ENCODE results near the gene IMMP1L. TPM values are rescaled to one million over a fixed set of nuclear protein-coding genes. Genes with fewer than 3 reads are reported as not detected.

The IMMP1L gene
- total RNA-seq, 1 experiment from 2014 or later: 38.5 TPM

DNA sequence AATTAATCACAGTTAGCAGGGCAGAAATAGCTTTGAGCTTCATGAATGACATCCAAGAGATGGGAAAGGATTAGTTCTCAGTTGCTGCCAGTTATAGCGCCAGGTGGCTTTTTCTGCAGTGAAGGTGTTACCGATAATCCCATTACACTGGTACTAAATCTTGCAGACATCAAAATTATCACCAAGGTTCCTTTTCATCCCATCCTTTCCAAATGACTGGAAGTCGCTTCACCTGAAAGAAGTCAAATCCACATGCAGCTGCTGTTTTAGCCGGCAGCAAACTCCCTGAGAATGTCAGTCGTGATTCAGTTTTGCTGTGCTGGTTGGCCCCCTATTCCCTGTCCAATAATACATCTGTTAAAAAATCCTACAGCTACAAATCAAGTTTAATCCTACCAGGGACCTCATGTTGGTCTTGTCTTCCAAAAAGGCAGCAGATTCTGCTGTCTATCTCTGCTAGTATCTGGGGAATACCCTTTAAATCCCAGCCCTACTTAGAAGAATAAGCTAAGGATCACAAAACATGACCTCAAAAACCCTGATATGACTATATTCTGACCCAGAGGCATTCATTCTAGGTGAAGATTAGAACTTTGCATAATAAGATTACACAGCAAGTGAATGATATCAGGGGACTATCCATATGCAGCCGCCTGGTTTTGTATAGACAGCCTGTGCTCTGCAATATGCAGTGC lies 31.7 kb downstream of the IMMP1L start (continued):
- TF ChIP-seq, protein P1, sequence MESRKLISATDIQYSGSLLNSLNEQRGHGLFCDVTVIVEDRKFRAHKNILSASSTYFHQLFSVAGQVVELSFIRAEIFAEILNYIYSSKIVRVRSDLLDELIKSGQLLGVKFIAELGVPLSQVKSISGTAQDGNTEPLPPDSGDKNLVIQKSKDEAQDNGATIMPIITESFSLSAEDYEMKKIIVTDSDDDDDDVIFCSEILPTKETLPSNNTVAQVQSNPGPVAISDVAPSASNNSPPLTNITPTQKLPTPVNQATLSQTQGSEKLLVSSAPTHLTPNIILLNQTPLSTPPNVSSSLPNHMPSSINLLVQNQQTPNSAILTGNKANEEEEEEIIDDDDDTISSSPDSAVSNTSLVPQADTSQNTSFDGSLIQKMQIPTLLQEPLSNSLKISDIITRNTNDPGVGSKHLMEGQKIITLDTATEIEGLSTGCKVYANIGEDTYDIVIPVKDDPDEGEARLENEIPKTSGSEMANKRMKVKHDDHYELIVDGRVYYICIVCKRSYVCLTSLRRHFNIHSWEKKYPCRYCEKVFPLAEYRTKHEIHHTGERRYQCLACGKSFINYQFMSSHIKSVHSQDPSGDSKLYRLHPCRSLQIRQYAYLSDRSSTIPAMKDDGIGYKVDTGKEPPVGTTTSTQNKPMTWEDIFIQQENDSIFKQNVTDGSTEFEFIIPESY (IDR thresholded peaks at IDR 0.05; ENCODE audit: extremely low read depth, insufficient replicate concordance, low read length): no peak
- TF ChIP-seq FOSL1 (IDR thresholded peaks at IDR 0.05; ENCODE audit: low read depth) (no peak), CEBPB (IDR thresholded peaks at IDR 0.05; ENCODE audit: low read depth) (no peak), EZH2 (IDR thresholded peaks at IDR 0.05) (no peak)

DNA sequence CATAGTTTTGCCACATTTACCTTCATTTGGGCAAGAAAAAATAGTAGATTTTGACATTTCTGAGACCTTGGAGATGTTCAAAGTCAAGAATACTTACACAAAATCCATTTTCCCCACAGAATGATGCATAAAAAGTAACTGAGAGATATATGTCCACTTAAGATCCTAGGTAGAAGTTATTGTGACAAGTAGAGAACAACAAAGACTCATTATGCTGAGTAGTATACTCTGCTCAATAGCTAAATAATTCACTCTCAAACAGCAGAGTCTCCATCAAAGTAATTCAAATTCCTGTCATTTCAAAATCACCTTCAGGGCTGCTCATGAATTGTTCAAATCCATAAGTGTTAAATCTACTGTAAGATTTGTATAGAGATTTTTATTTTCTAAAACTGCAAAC lies 35.3 kb downstream of the IMMP1L start:
- Histone ChIP-seq H3K9me3 (ENCODE audit: control insufficient read depth in 1 of 2, insufficient read depth in 1 of 2, low read depth in 1 of 2, low read length in 2 of 2) (no peaks in the 10 kb centered on the region), H2AFZ (ENCODE audit: low read depth, low read length, poor library complexity, severe bottlenecking) (no peak overlapping the region), H3K79me2 (ENCODE audit: insufficient read depth, low read length) (peaks cover 59% of the 10 kb centered on the region), H3K27ac (ENCODE audit: low read depth, low read length) (no peak overlapping the region), H3K36me3 (ENCODE audit: control insufficient read depth in 1 of 2, insufficient read depth in 2 of 2, low read length in 2 of 2) (0 out of 4 replicates have a peak, but pooled peaks cover 0 to 4% of the 10 kb centered on the region in 2 experiments), H3K4me3 (replicated peaks in 1 of 2; ENCODE audit: low read depth in 1 of 2, low read length in 2 of 2) (no peak overlapping the region), H3K4me1 (ENCODE audit: control insufficient read depth in 1 of 2, insufficient read depth in 2 of 2, low read length in 2 of 2) (no peaks in the 10 kb centered on the region), H3K9ac (ENCODE audit: low read length) (no peak overlapping the region), H3K27me3 (ENCODE audit: insufficient read depth, low read length) (no peaks in the 10 kb centered on the region), H4K20me1 (ENCODE audit: insufficient read depth) (peaks cover 12% of the 10 kb centered on the region; the same call in 1 of the 2 replicates), H3K4me2 (ENCODE audit: low read length) (no peak overlapping the region), H3K9me2 (ENCODE audit: insufficient read depth) (no peaks in the 10 kb centered on the region)
- ChIA-PET RAD21 (ENCODE audit: low non-redundant PET in 1 of 2, low total read pairs in 2 of 2, uncharacterized antibody in 2 of 2, unreplicated experiment in 2 of 2) (no interaction called here), POLR2A (no interaction called here), CTCF (no interaction called here)
- ATAC-seq (no peak), DNase-seq (ENCODE audit: low read depth, low spot score) (no peak)
- no TSS peak for BruUV-seq (replicated peaks)
- intact Hi-C loops (cut with micrococcal nuclease): loop anchor here (10.0 kb wide), 1 partner anchor 59 kb away; no protein-coding TSS in a partner anchor
- TF ChIP-seq, protein P2, sequence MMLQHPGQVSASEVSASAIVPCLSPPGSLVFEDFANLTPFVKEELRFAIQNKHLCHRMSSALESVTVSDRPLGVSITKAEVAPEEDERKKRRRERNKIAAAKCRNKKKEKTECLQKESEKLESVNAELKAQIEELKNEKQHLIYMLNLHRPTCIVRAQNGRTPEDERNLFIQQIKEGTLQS (IDR thresholded peaks at IDR 0.05): no peak
- TF ChIP-seq ZNF274 (IDR thresholded peaks at IDR 0.05; ENCODE audit: low read depth, low read length): no peak
- TF ChIP-seq FOSL1 (IDR thresholded peaks at IDR 0.05; ENCODE audit: low read depth): no peak
- no peak for TF ChIP-seq ZFX (IDR thresholded peaks at IDR 0.05)
- TF ChIP-seq, protein P3, sequence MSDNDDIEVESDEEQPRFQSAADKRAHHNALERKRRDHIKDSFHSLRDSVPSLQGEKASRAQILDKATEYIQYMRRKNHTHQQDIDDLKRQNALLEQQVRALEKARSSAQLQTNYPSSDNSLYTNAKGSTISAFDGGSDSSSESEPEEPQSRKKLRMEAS (IDR thresholded peaks at IDR 0.05): no peak
- TF ChIP-seq CEBPB (IDR thresholded peaks at IDR 0.05; ENCODE audit: low read depth): no peak
- TF ChIP-seq CBX3 (IDR thresholded peaks at IDR 0.05; ENCODE audit: low read depth): no peak
- TF ChIP-seq SRF (IDR thresholded peaks at IDR 0.05; ENCODE audit: low read depth): no peak
- TF ChIP-seq EGR1 (IDR thresholded peaks at IDR 0.05; ENCODE audit: low read depth): no peak
- TF ChIP-seq ELF1 (IDR thresholded peaks at IDR 0.05; ENCODE audit: borderline replicate concordance, low read depth): no peak
- no peak for TF ChIP-seq JUND (IDR thresholded peaks at IDR 0.05)
- TF ChIP-seq, protein P4, sequence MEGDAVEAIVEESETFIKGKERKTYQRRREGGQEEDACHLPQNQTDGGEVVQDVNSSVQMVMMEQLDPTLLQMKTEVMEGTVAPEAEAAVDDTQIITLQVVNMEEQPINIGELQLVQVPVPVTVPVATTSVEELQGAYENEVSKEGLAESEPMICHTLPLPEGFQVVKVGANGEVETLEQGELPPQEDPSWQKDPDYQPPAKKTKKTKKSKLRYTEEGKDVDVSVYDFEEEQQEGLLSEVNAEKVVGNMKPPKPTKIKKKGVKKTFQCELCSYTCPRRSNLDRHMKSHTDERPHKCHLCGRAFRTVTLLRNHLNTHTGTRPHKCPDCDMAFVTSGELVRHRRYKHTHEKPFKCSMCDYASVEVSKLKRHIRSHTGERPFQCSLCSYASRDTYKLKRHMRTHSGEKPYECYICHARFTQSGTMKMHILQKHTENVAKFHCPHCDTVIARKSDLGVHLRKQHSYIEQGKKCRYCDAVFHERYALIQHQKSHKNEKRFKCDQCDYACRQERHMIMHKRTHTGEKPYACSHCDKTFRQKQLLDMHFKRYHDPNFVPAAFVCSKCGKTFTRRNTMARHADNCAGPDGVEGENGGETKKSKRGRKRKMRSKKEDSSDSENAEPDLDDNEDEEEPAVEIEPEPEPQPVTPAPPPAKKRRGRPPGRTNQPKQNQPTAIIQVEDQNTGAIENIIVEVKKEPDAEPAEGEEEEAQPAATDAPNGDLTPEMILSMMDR (IDR thresholded peaks at IDR 0.05 in 2 of 3, conservative IDR thresholded peaks at IDR 0.05 in 1 of 3; ENCODE audit: borderline replicate concordance in 1 of 3, insufficient read depth in 1 of 3, low read depth in 2 of 3, low read length in 2 of 3): no peak
- TF ChIP-seq, protein P5, sequence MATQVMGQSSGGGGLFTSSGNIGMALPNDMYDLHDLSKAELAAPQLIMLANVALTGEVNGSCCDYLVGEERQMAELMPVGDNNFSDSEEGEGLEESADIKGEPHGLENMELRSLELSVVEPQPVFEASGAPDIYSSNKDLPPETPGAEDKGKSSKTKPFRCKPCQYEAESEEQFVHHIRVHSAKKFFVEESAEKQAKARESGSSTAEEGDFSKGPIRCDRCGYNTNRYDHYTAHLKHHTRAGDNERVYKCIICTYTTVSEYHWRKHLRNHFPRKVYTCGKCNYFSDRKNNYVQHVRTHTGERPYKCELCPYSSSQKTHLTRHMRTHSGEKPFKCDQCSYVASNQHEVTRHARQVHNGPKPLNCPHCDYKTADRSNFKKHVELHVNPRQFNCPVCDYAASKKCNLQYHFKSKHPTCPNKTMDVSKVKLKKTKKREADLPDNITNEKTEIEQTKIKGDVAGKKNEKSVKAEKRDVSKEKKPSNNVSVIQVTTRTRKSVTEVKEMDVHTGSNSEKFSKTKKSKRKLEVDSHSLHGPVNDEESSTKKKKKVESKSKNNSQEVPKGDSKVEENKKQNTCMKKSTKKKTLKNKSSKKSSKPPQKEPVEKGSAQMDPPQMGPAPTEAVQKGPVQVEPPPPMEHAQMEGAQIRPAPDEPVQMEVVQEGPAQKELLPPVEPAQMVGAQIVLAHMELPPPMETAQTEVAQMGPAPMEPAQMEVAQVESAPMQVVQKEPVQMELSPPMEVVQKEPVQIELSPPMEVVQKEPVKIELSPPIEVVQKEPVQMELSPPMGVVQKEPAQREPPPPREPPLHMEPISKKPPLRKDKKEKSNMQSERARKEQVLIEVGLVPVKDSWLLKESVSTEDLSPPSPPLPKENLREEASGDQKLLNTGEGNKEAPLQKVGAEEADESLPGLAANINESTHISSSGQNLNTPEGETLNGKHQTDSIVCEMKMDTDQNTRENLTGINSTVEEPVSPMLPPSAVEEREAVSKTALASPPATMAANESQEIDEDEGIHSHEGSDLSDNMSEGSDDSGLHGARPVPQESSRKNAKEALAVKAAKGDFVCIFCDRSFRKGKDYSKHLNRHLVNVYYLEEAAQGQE (IDR thresholded peaks at IDR 0.05; ENCODE audit: low read depth): no peak
- TF ChIP-seq SP1 (IDR thresholded peaks at IDR 0.05; ENCODE audit: low read depth): no peak
- no peak for TF ChIP-seq TCF7L2 (IDR thresholded peaks at IDR 0.05; ENCODE audit: borderline replicate concordance, extremely low read depth, insufficient read depth, insufficient read length)
- no peak for TF ChIP-seq RAD21 (IDR thresholded peaks at IDR 0.05; ENCODE audit: low read depth)

All from HCT116 (cell line).